H1 (cell line): ENCODE results near the gene CCL25. TPM values are rescaled to one million over a fixed set of nuclear protein-coding genes. Genes with fewer than 3 reads are reported as not detected.

Experiments used
- CTCF ChIA-PET: fragments of 300-600 bp; sonication (Branson Sonifier 250); formaldehyde crosslinking; loops from one replicate; lab custom pipeline; 2021; ENCODE audit not compliant: partially characterized antibody; lab: Charles Lee
- POLR2A ChIA-PET: fragments of 300-600 bp; sonication (Branson Sonifier 250); formaldehyde crosslinking; loops from one replicate; lab custom pipeline; 2021; ENCODE audit warnings: inconsistent platforms; ENCODE audit not compliant: partially characterized antibody; lab: Charles Lee
- DNase-seq, 2 experiments: peaks; one replicate each; pipeline versions ENCODE4 v3.0.0 to v3.0.0-alpha.2; 2010 to 2022; ENCODE audit warnings: low spot score in 2 of 2, low read depth in 1 of 2, mixed read lengths in 1 of 2
- FAIRE-seq: peaks from 2 replicates; lab custom pipeline; 2011; peaks lifted over from hg19 to GRCh38; lab: Jason Lieb, UNC
- H2AFZ ChIP-seq: 2 replicates; pipeline ENCODE4 v1.8.1; 2012; ENCODE audit warnings: low read length, inconsistent platforms
- H2AK5ac ChIP-seq: 2 replicates; pipeline ENCODE4 v1.6.1; 2013; ENCODE audit warnings: low read depth, low read length
- H2BK120ac ChIP-seq: replicated peaks from 2 replicates; pipeline ENCODE3; 2013; ENCODE audit warnings: low read depth, low read length, inconsistent platforms
- H2BK12ac ChIP-seq: 2 replicates; pipeline ENCODE4 v1.6.1; 2013; ENCODE audit warnings: low read depth, low read length
- H2BK15ac ChIP-seq: 2 replicates; pipeline ENCODE4 v1.6.1; 2013; ENCODE audit warnings: low read length
- H2BK20ac ChIP-seq: 2 replicates; pipeline ENCODE4 v1.6.1; 2013; ENCODE audit warnings: low read length
- H2BK5ac ChIP-seq: 2 replicates; pipeline ENCODE4 v1.6.1; 2013; ENCODE audit warnings: low read depth, low read length
- H3K14ac ChIP-seq: 2 replicates; pipeline ENCODE4 v1.6.1; 2013; ENCODE audit warnings: inconsistent platforms; ENCODE audit not compliant: insufficient read length
- H3K18ac ChIP-seq: 2 replicates; pipeline ENCODE4 v1.6.1; 2013; ENCODE audit warnings: low read length; ENCODE audit errors: extremely low read depth
- H3K23ac ChIP-seq: 2 replicates; pipeline ENCODE4 v1.6.1; 2013; ENCODE audit warnings: inconsistent platforms; ENCODE audit not compliant: insufficient read length
- H3K23me2 ChIP-seq: 2 replicates; pipeline ENCODE4 v1.6.1; 2013; ENCODE audit warnings: low read depth, low read length
- H3K27ac ChIP-seq: 2 replicates; pipeline ENCODE4 v1.6.1; 2011; ENCODE audit warnings: low read depth, low read length, inconsistent platforms
- H3K27me3 ChIP-seq, 4 experiments: replicated peaks in 1 of 4; 1 replicate in 1 of 4; 2 replicates in 3 of 4; pipeline versions ENCODE4 v1.6.1 to v1.8.1; 2011 to 2013; ENCODE audit warnings: low read length in 3 of 4, mild to moderate bottlenecking in 3 of 4, inconsistent platforms in 2 of 4, mixed read lengths in 2 of 4, moderate library complexity in 1 of 4; ENCODE audit not compliant: control insufficient read depth in 3 of 4, insufficient read depth in 3 of 4; ENCODE audit errors: extremely low read depth in 1 of 4
- H3K36me3 ChIP-seq, 4 experiments: 2 replicates each; pipeline versions ENCODE4 v1.6.1 to v1.8.1; 2011 to 2013; ENCODE audit warnings: mild to moderate bottlenecking in 4 of 4, low read length in 3 of 4, moderate library complexity in 2 of 4, control low read depth in 1 of 4, inconsistent platforms in 1 of 4; ENCODE audit not compliant: insufficient read depth in 4 of 4, control insufficient read depth in 2 of 4
- H3K4ac ChIP-seq: replicated peaks from 2 replicates; pipeline ENCODE3; 2013; ENCODE audit warnings: low read length, low read depth, mixed read lengths, inconsistent platforms; ENCODE audit not compliant: insufficient read length
- H3K4me1 ChIP-seq, 4 experiments: replicated peaks in 1 of 4; 1 replicate in 1 of 4; 2 replicates in 3 of 4; pipeline versions ENCODE4 v1.6.1 to v1.8.1; 2011 to 2013; ENCODE audit warnings: low read length in 3 of 4, inconsistent platforms in 2 of 4, mixed read lengths in 1 of 4; ENCODE audit not compliant: insufficient read depth in 4 of 4, control insufficient read depth in 3 of 4
- H3K4me2 ChIP-seq, 2 experiments: 2 replicates each; pipeline versions ENCODE4 v1.6.1 to v1.8.1; 2011 to 2013; ENCODE audit warnings: low read depth in 2 of 2, low read length in 2 of 2, control low read depth in 1 of 2, inconsistent platforms in 1 of 2, mild to moderate bottlenecking in 1 of 2; ENCODE audit not compliant: insufficient read depth in 1 of 2
- H3K4me3 ChIP-seq, 4 experiments: fragments of 200-600, 300-600 bp in 1 of 4; sonication (generic), shearing (Covaris generic), sonication (Bioruptor Twin) in 1 of 4; 2 replicates each; pipeline versions ENCODE4 v1.5.1 to v1.8.1; 2011 to 2016; ENCODE audit warnings: low read length in 4 of 4, low read depth in 3 of 4, control low read depth in 2 of 4, inconsistent platforms in 2 of 4, mild to moderate bottlenecking in 2 of 4, mixed read lengths in 1 of 4, moderate library complexity in 1 of 4; ENCODE audit not compliant: insufficient read depth in 2 of 4; ENCODE audit errors: extremely low read depth in 1 of 4
- H3K56ac ChIP-seq: replicated peaks from 2 replicates; pipeline ENCODE3; 2013; ENCODE audit warnings: low read depth, mild to moderate bottlenecking, mixed read lengths, low read length, inconsistent platforms; ENCODE audit not compliant: insufficient read length
- H3K79me1 ChIP-seq: 2 replicates; pipeline ENCODE4 v1.6.1; 2013; ENCODE audit warnings: low read depth, low read length, control low read depth
- H3K79me2 ChIP-seq, 2 experiments: 2 replicates each; pipeline versions ENCODE4 v1.6.1 to v1.8.1; 2012 to 2013; ENCODE audit warnings: low read length in 2 of 2, mild to moderate bottlenecking in 2 of 2, inconsistent platforms in 1 of 2; ENCODE audit not compliant: insufficient read depth in 2 of 2, control insufficient read depth in 1 of 2
- H3K9ac ChIP-seq, 4 experiments: replicated peaks in 1 of 4; 1 replicate in 1 of 4; 2 replicates in 3 of 4; pipeline versions ENCODE4 v1.6.1 to v1.8.1; 2011 to 2013; ENCODE audit warnings: low read depth in 3 of 4, low read length in 3 of 4, control low read depth in 2 of 4, mild to moderate bottlenecking in 2 of 4, moderate library complexity in 2 of 4, inconsistent platforms in 1 of 4; ENCODE audit errors: extremely low read depth in 1 of 4
- H3K9me3 ChIP-seq, 2 experiments: 2 replicates each; pipeline versions ENCODE4 v1.6.1 to v1.8.1; 2012 to 2013; ENCODE audit warnings: mild to moderate bottlenecking in 2 of 2, moderate library complexity in 2 of 2, control low read depth in 1 of 2, inconsistent platforms in 1 of 2, low read depth in 1 of 2, low read length in 1 of 2, mixed read lengths in 1 of 2; ENCODE audit not compliant: insufficient read depth in 2 of 2
- H4K20me1 ChIP-seq, 2 experiments: replicated peaks in 1 of 2; 2 replicates each; pipeline versions ENCODE3 to v1.8.1; 2011 to 2013; ENCODE audit warnings: inconsistent platforms in 2 of 2, low read length in 2 of 2, mild to moderate bottlenecking in 1 of 2; ENCODE audit not compliant: insufficient read depth in 2 of 2, control insufficient read depth in 1 of 2
- H4K5ac ChIP-seq: 2 replicates; pipeline ENCODE4 v1.6.1; 2013; ENCODE audit warnings: low read length, low read depth, mixed read lengths, inconsistent platforms; ENCODE audit not compliant: insufficient read length
- H4K8ac ChIP-seq: 2 replicates; pipeline ENCODE4 v1.8.0; 2013; ENCODE audit warnings: mild to moderate bottlenecking, moderate library complexity, low read length, inconsistent platforms; ENCODE audit not compliant: insufficient read depth; ENCODE audit errors: extremely low read depth
- H4K91ac ChIP-seq: replicated peaks from 2 replicates; pipeline ENCODE3; 2013; ENCODE audit warnings: low read length, mixed read lengths, inconsistent platforms; ENCODE audit not compliant: insufficient read length
- EGR1 ChIP-seq: IDR thresholded peaks from 2 replicates; pipeline ENCODE4 v1.6.1; 2011; ENCODE audit warnings: low read depth, low read length, borderline replicate concordance
- GABPA ChIP-seq: IDR thresholded peaks from 2 replicates; pipeline ENCODE4 v1.6.1; 2011; ENCODE audit warnings: mild to moderate bottlenecking, low read length, moderate library complexity, borderline replicate concordance; ENCODE audit not compliant: insufficient read depth
- HDAC6 ChIP-seq: IDR thresholded peaks from one replicate; pipeline ENCODE4 v1.7.1; 2012; ENCODE audit warnings: low read depth, mild to moderate bottlenecking, inconsistent platforms, low read length, moderate library complexity
- JUN ChIP-seq: IDR thresholded peaks from 2 replicates; pipeline ENCODE4 v1.6.1; 2011; ENCODE audit warnings: low read depth, mild to moderate bottlenecking, improper control_type of control experiment, low read length
- POU5F1 ChIP-seq: IDR thresholded peaks from 2 replicates; pipeline ENCODE4 v1.6.1; 2011; ENCODE audit warnings: low read depth, mild to moderate bottlenecking, low read length, moderate library complexity
- RXRA ChIP-seq: IDR thresholded peaks from 2 replicates; pipeline ENCODE4 v1.6.1; 2011; ENCODE audit warnings: low read depth, mild to moderate bottlenecking, low read length, moderate library complexity; ENCODE audit not compliant: insufficient read depth
- SP4 ChIP-seq: IDR thresholded peaks from 2 replicates; pipeline ENCODE4 v1.6.1; 2012; ENCODE audit warnings: low read length, inconsistent platforms
- TBP ChIP-seq: IDR thresholded peaks from 2 replicates; pipeline ENCODE4 v1.6.1; 2011; ENCODE audit warnings: low read depth, low read length, improper control_type of control experiment
- WGBS, 2 experiments: shearing (Covaris generic) in 1 of 2; methylation state at CpG; one replicate each; pipeline versions ENCODE4 v1.1.6 to v1.1.7; 2013 to 2015; ENCODE audit warnings: low lambda C conversion rate in 2 of 2, mixed read lengths in 2 of 2, inconsistent platforms in 1 of 2, low coverage in 1 of 2, missing lambda C conversion rate in 1 of 2; ENCODE audit not compliant: insufficient replicate concordance in 2 of 2, insufficient coverage in 1 of 2, insufficient read length in 1 of 2; ENCODE audit errors: extremely low coverage in 1 of 2, missing lambda C conversion rate in 1 of 2; 5-methylcytosine and 5-hydroxymethylcytosine counted together
- polyA plus RNA-seq, 7 experiments: library from polyadenylated mRNA; depleted of rRNA in 3 of 7; stranded (reverse) in 5 of 7; unstranded in 2 of 7; fragments of >200 nt in 5 of 7; fragments of 200-250 nt in 2 of 7; gene quantifications; 1 replicate in 5 of 7; 2 replicates in 1 of 7; 4 replicates in 1 of 7; pipeline versions ENCODE4 v1.2.1 to v1.2.3, GENCODE V29; 2011 to 2013; ENCODE audit warnings: missing spikeins in 2 of 7, mixed read lengths in 2 of 7
- total RNA-seq: library from RNA; stranded (reverse); fragmentation: NEBNext Ultra II Directional; extraction: Animal tissue kit (Norgen Biotek cat#: 25700); gene quantifications from 2 replicates; pipeline ENCODE4 v1.2.1, GENCODE V29; 2021

Gene CCL25
- total and polyA plus RNA-seq, 2 of the 8 experiments (the other 6 are each of a cell fraction or from before 2014, with no cell fraction given), result 0.59 TPM; not detected in 1

- DNase-seq (no peak), FAIRE-seq (no peak)
- Histone ChIP-seq H3K18ac (no peak overlapping the region), H3K23me2 (peaks cover 15% of the 10 kb centered on the region; the same call in 1 of the 2 replicates), H3K79me2 (no peaks in the 10 kb centered on the region), H3K4me2 (no peak overlapping the region), H4K20me1 (peaks cover 0 to 4% of the 10 kb centered on the region in 2 experiments), H2AK5ac (no peak overlapping the region), H3K14ac (no peak overlapping the region), H3K23ac (no peak overlapping the region), H3K9ac (no peak overlapping the region), H2BK120ac (no peak overlapping the region), H3K27me3 (no peaks in the 10 kb centered on the region), H4K91ac (no peak overlapping the region), H3K4ac (no peak overlapping the region), H3K36me3 (peaks cover 5 to 65% (median 44%) of the 10 kb centered on the region in 4 experiments; a peak in 6 of 8 replicates), H3K27ac (no peak overlapping the region), H2BK5ac (no peak overlapping the region), H4K5ac (no peak overlapping the region), H3K4me3 (no peak overlapping the region), H3K4me1 (no peaks in the 10 kb centered on the region), H2AFZ (no peak overlapping the region), H3K9me3 (no peaks in the 10 kb centered on the region), H2BK15ac (no peak overlapping the region), H4K8ac (no peak overlapping the region), H3K56ac (no peak overlapping the region), H2BK20ac (no peak overlapping the region), H2BK12ac (no peak overlapping the region), H3K79me1 (no peaks in the 10 kb centered on the region)
- TF ChIP-seq SP4 (no peak), RXRA (no peak), EGR1 (no peak), JUN (no peak), HDAC6 (no peak), POU5F1 (no peak), GABPA (no peak), TBP (no peak)
- 90% methylated on average over 10 of the region's 12 CpGs; no CpG with 5 or more reads in 1 of the 2 experiments for WGBS, 2 experiments
- POLR2A ChIA-PET, result interaction anchor here (0.8 to 1.3 kb wide), 2 partner anchors 10 to 12 kb away, joined by 3 read pairs; no protein-coding TSS in a partner anchor
- CTCF ChIA-PET, result no interaction called here
Measured at GRCh38 chr19:8109455-8109854, 56.9 kb downstream of the CCL25 start.
